Cardiac muscle cell (in vitro differentiated cells and primary cell): ENCODE results near the gene SRM. TPM values are rescaled to one million over a fixed set of nuclear protein-coding genes. Genes with fewer than 3 reads are reported as not detected.
A peak's percentile ranks its signal among the peaks of the same experiment; 100 is the strongest.
"Not testable (repeated sequence)": the region's sequence is repeated elsewhere in the genome, so short reads cannot be mapped to it uniquely, and the experiment has no call there.

Experiments
- DNase-seq, 2 donors: peaks; one replicate each; pipeline versions ENCODE4 v3.0.0 to v3.0.0-alpha.2; 2010 to 2017; ENCODE audit warnings: low read depth in 1 of 2, low spot score in 1 of 2
- H3K27ac ChIP-seq: fragments of 200-600 bp; sonication (generic); 2 replicates; pipeline ENCODE4 v1.5.1; 2016
- H3K27me3 ChIP-seq: fragments of 200-600 bp; sonication (generic); 2 replicates; pipeline ENCODE4 v1.6.0; 2016; ENCODE audit warnings: control low read depth
- H3K36me3 ChIP-seq: fragments of 200-600 bp; sonication (generic); 2 replicates; pipeline ENCODE4 v1.5.1; 2016; ENCODE audit warnings: control low read depth
- H3K4me1 ChIP-seq: fragments of 200-600 bp; sonication (generic); 2 replicates; pipeline ENCODE4 v1.8.1; 2017; ENCODE audit warnings: low read depth, mild to moderate bottlenecking, mixed run types
- H3K4me3 ChIP-seq: fragments of 200-600 bp; sonication (generic); 2 replicates; pipeline ENCODE4 v1.5.1; 2016; ENCODE audit warnings: mild to moderate bottlenecking
- H3K9me3 ChIP-seq: fragments of 200-600 bp; sonication (generic); 2 replicates; pipeline ENCODE4 v1.5.1; 2017; ENCODE audit warnings: low read depth, mild to moderate bottlenecking, control low read depth
- CTCF ChIP-seq: IDR thresholded peaks from 2 replicates; pipeline ENCODE4 v1.5.1; 2012; ENCODE audit warnings: low read depth, mild to moderate bottlenecking, low read length
- polyA plus RNA-seq: library from polyadenylated mRNA; unstranded; fragments of >200 nt; fragmentation: Nextera tagmentation; extraction: Ambion mirVana; gene quantifications from 2 replicates; pipeline ENCODE4 v1.2.1, GENCODE V29; 2016
- total RNA-seq: library from RNA; depleted of rRNA; stranded (reverse); fragments of >200 nt; gene quantifications from 2 replicates; pipeline ENCODE4 v1.2.3, GENCODE V29; 2016

SRM gene
- total and polyA plus RNA-seq, 2 experiments from 2014 or later: 48.6 to 184 TPM

GRCh38 chr1:11100149-11100493, 40.3 kb upstream of the SRM start:
- Histone ChIP-seq H3K4me3 (peak overlapping the region; percentile 98), H3K9me3 (no peaks in the 10 kb centered on the region), H3K27me3 (no peaks in the 10 kb centered on the region), H3K4me1 (peaks cover 9% of the 10 kb centered on the region), H3K27ac (peak overlapping the region; percentile 95), H3K36me3 (peaks cover 20% of the 10 kb centered on the region)
- TF ChIP-seq CTCF: no peak
- no peak for DNase-seq

GRCh38 chr1:11099310-11100148, 39.7 kb upstream of the SRM start, which contains the start of gene EXOSC10:
EXOSC10 (minus strand) TSS chr1:11099869; CDS start chr1:11099831, 38 bp downstream.
- H3K9me3 ChIP-seq: no peaks in the 10 kb centered on the region
- H3K36me3 ChIP-seq: peaks cover 24% of the 10 kb centered on the region
- H3K4me1 ChIP-seq: peaks cover 9% of the 10 kb centered on the region
- no peak for TF ChIP-seq CTCF
- no peaks in the 10 kb centered on the region for H3K27me3 ChIP-seq
- peak within 1 kb of the TSS; percentile 95 for H3K27ac ChIP-seq
- H3K4me3 ChIP-seq: peak within 1 kb of the TSS; percentile 98
- peak; percentile 90 to 94 for DNase-seq

GRCh38 chr1:11098931-11099309, 39.1 kb upstream of the SRM start:
- Histone ChIP-seq H3K4me3 (peak overlapping the region; percentile 98), H3K9me3 (no peaks in the 10 kb centered on the region), H3K27me3 (no peaks in the 10 kb centered on the region), H3K27ac (peak overlapping the region; percentile 95), H3K36me3 (peaks cover 30% of the 10 kb centered on the region), H3K4me1 (peaks cover 9% of the 10 kb centered on the region)
- DNase-seq: no peak
- TF ChIP-seq CTCF: no peak

- H3K9me3 ChIP-seq, H3K4me1 ChIP-seq, DNase-seq, H3K4me3 ChIP-seq, H3K27ac ChIP-seq, H3K27me3 ChIP-seq: not testable (repeated sequence)
- H3K36me3 ChIP-seq: peaks cover 42% of the 10 kb centered on the region
These were observed 24.0 kb upstream of the SRM start for GRCh38 chr1:11083784-11084183.

- H3K36me3 ChIP-seq: peaks cover 48% of the 10 kb centered on the region
- no peaks in the 10 kb centered on the region for H3K27me3 ChIP-seq
- no peak overlapping the region for H3K27ac ChIP-seq
- TF ChIP-seq CTCF: no peak
- H3K9me3 ChIP-seq: no peaks in the 10 kb centered on the region
- no peaks in the 10 kb centered on the region for H3K4me1 ChIP-seq
- H3K4me3 ChIP-seq: no peak overlapping the region
- no peak for DNase-seq
These were observed 21.1 kb upstream of the SRM start for GRCh38 chr1:11080931-11081330.

GRCh38 chr1:11078631-11079030, 18.8 kb upstream of the SRM start:
- no peak for DNase-seq
- TF ChIP-seq CTCF: no peak

GRCh38 chr1:11073398-11073797, 13.6 kb upstream of the SRM start:
- not testable (repeated sequence) for H3K27me3 ChIP-seq, H3K4me3 ChIP-seq, DNase-seq, H3K4me1 ChIP-seq, H3K27ac ChIP-seq, H3K9me3 ChIP-seq
- peaks cover 68% of the 10 kb centered on the region for H3K36me3 ChIP-seq

More at GRCh38 chr1:11078631-11079030, 18.8 kb upstream of the SRM start:
- no peaks in the 10 kb centered on the region for H3K9me3 ChIP-seq
- no peaks in the 10 kb centered on the region for H3K27me3 ChIP-seq
- H3K36me3 ChIP-seq: peaks cover 66% of the 10 kb centered on the region
- no peaks in the 10 kb centered on the region for H3K4me1 ChIP-seq
- H3K4me3 ChIP-seq: no peak overlapping the region
- H3K27ac ChIP-seq: no peak overlapping the region
